BLaER1 treated with 17β-estradiol and CSF1 and Interleukin-3, amounts not matched to agents 10 nM and 100 nM (cell line): Measurements from ENCODE around the gene RBM28.

Experiments used
- H3K27ac ChIP-seq, 11 experiments: shearing (Covaris generic); formaldehyde crosslinking; 2 replicates each; pipeline ENCODE4 v1.8.1; 2022
- H3K27me3 ChIP-seq, 11 experiments: shearing (Covaris generic); formaldehyde crosslinking; 2 replicates each; pipeline ENCODE4 v1.8.1; 2022
- H3K36me3 ChIP-seq, 11 experiments: shearing (Covaris generic); formaldehyde crosslinking; 2 replicates each; pipeline ENCODE4 v1.8.1; 2022
- H3K4me1 ChIP-seq, 10 experiments: shearing (Covaris generic); formaldehyde crosslinking; 2 replicates each; pipeline ENCODE4 v1.8.1; 2022
- H3K4me2 ChIP-seq, 11 experiments: shearing (Covaris generic); formaldehyde crosslinking; 2 replicates each; pipeline ENCODE4 v1.8.1; 2022
- H3K4me3 ChIP-seq, 10 experiments: shearing (Covaris generic); formaldehyde crosslinking; 2 replicates each; pipeline ENCODE4 v1.8.1; 2022
- H3K9ac ChIP-seq, 11 experiments: shearing (Covaris generic); formaldehyde crosslinking; 2 replicates each; pipeline ENCODE4 v1.8.1; 2022
- H3K9me3 ChIP-seq, 11 experiments: shearing (Covaris generic); formaldehyde crosslinking; replicated peaks in 1 of 11; 2 replicates each; pipeline ENCODE4 v1.8.1; 2022
- H4K20me1 ChIP-seq, 11 experiments: shearing (Covaris generic); formaldehyde crosslinking; 2 replicates each; pipeline ENCODE4 v1.8.1; 2022
- Cebpa-rat ChIP-seq, 11 experiments: shearing (Covaris generic); IDR thresholded peaks; 2 replicates each; pipeline ENCODE4 v1.8.1; 2022

RBM28 gene

GRCh38 chr7:128266883-128267594, 76.7 kb downstream of the RBM28 start:
- Histone ChIP-seq H3K36me3 (no peaks in the 10 kb centered on the region), H3K9me3 (peaks cover 13 to 21% (median 17%) of the 10 kb centered on the region in 11 experiments), H3K4me1 (peaks cover 0 to 6% (median 0%) of the 10 kb centered on the region in 10 experiments; a peak in 2 of 20 replicates), H4K20me1 (no peaks in the 10 kb centered on the region; a peak in 1 of 22 replicates), H3K27me3 (no peaks in the 10 kb centered on the region), H3K4me3 (no peak overlapping the region), H3K4me2 (peak overlapping the region in 1 of 11 experiments; percentile 12; a peak in 2 of 22 replicates), H3K27ac (no peak overlapping the region), H3K9ac (no peak overlapping the region)
- TF ChIP-seq Cebpa-rat (IDR thresholded peaks at IDR 0.05) = no peak

- Histone ChIP-seq H3K9ac (no peak overlapping the region), H3K27me3 (no peaks in the 10 kb centered on the region), H3K4me2 (no peak overlapping the region), H3K4me1 (peaks cover 0 to 6% (median 0%) of the 10 kb centered on the region in 10 experiments; a peak in 2 of 20 replicates), H3K9me3 (peaks cover 10 to 15% (median 11%) of the 10 kb centered on the region in 11 experiments), H3K4me3 (no peak overlapping the region), H4K20me1 (no peaks in the 10 kb centered on the region; a peak in 1 of 22 replicates), H3K27ac (no peak overlapping the region), H3K36me3 (no peaks in the 10 kb centered on the region)
- no peak for TF ChIP-seq Cebpa-rat (IDR thresholded peaks at IDR 0.05)
Observed at GRCh38 chr7:128266529-128266882, 77.2 kb downstream of the RBM28 start.

GRCh38 chr7:128265906-128266300, 77.8 kb downstream of the RBM28 start:
- Histone ChIP-seq H3K27me3 (no peaks in the 10 kb centered on the region), H3K4me2 (no peak overlapping the region; a peak in 1 of 22 replicates), H4K20me1 (no peaks in the 10 kb centered on the region; a peak in 1 of 22 replicates), H3K4me3 (no peak overlapping the region), H3K4me1 (peaks cover 0 to 6% (median 0%) of the 10 kb centered on the region in 10 experiments; a peak in 2 of 20 replicates), H3K9me3 (peaks cover 4 to 9% (median 5%) of the 10 kb centered on the region in 11 experiments; a peak in 21 of 22 replicates), H3K36me3 (no peaks in the 10 kb centered on the region), H3K27ac (no peak overlapping the region), H3K9ac (no peak overlapping the region)
- no peak for TF ChIP-seq Cebpa-rat (IDR thresholded peaks at IDR 0.05)

- H3K9me3 ChIP-seq = peaks cover 0 to 3% (median 0%) of the 10 kb centered on the region in 11 experiments; a peak in 7 of 22 replicates
- H3K27ac ChIP-seq = no peak overlapping the region
Observed at GRCh38 chr7:128265156-128265905, 78.4 kb downstream of the RBM28 start.

GRCh38 chr7:128264477-128264876, 79.2 kb downstream of the RBM28 start:
- Histone ChIP-seq H3K27ac (no peak overlapping the region), H3K36me3 (no peaks in the 10 kb centered on the region), H3K4me3 (no peak overlapping the region), H3K9ac (no peak overlapping the region), H4K20me1 (no peaks in the 10 kb centered on the region; a peak in 1 of 22 replicates), H3K27me3 (no peaks in the 10 kb centered on the region), H3K4me1 (peaks cover 0 to 6% (median 0%) of the 10 kb centered on the region in 10 experiments; a peak in 2 of 20 replicates), H3K4me2 (no peak overlapping the region), H3K9me3 (no peaks in the 10 kb centered on the region)
- no peak for TF ChIP-seq Cebpa-rat (IDR thresholded peaks at IDR 0.05)

More at GRCh38 chr7:128265156-128265905, 78.4 kb downstream of the RBM28 start:
- TF ChIP-seq Cebpa-rat (IDR thresholded peaks at IDR 0.05) = no peak
- Histone ChIP-seq H4K20me1 (no peaks in the 10 kb centered on the region; a peak in 1 of 22 replicates), H3K4me2 (no peak overlapping the region), H3K27me3 (no peaks in the 10 kb centered on the region), H3K9ac (no peak overlapping the region), H3K36me3 (no peaks in the 10 kb centered on the region), H3K4me3 (no peak overlapping the region), H3K4me1 (peaks cover 0 to 6% (median 0%) of the 10 kb centered on the region in 10 experiments; a peak in 2 of 20 replicates)

GRCh38 chr7:128263420-128263819, 80.3 kb downstream of the RBM28 start:
- Histone ChIP-seq H3K27me3 (no peaks in the 10 kb centered on the region), H3K4me2 (no peak overlapping the region), H3K27ac (no peak overlapping the region), H3K4me1 (peaks cover 0 to 6% (median 0%) of the 10 kb centered on the region in 10 experiments; a peak in 2 of 20 replicates), H3K9me3 (no peaks in the 10 kb centered on the region), H3K9ac (no peak overlapping the region), H3K4me3 (no peak overlapping the region), H3K36me3 (no peaks in the 10 kb centered on the region), H4K20me1 (no peaks in the 10 kb centered on the region; a peak in 1 of 22 replicates)
- TF ChIP-seq Cebpa-rat (IDR thresholded peaks at IDR 0.05) = no peak

- Histone ChIP-seq H3K9ac (no peak overlapping the region), H3K4me1 (peaks cover 0 to 5% (median 0%) of the 10 kb centered on the region in 10 experiments; a peak in 2 of 20 replicates), H3K9me3 (no peaks in the 10 kb centered on the region), H4K20me1 (no peaks in the 10 kb centered on the region; a peak in 1 of 22 replicates), H3K4me3 (no peak overlapping the region), H3K27me3 (no peaks in the 10 kb centered on the region), H3K27ac (no peak overlapping the region), H3K4me2 (no peak overlapping the region), H3K36me3 (no peaks in the 10 kb centered on the region)
- TF ChIP-seq Cebpa-rat (IDR thresholded peaks at IDR 0.05) = no peak
Observed at GRCh38 chr7:128262273-128263028, 81.3 kb downstream of the RBM28 start.

GRCh38 chr7:128260069-128260795, 83.5 kb downstream of the RBM28 start:
- Histone ChIP-seq H3K36me3 (no peaks in the 10 kb centered on the region), H3K4me3 (no peak overlapping the region), H3K4me2 (no peak overlapping the region), H3K27ac (no peak overlapping the region), H3K4me1 (no peaks in the 10 kb centered on the region), H3K27me3 (no peaks in the 10 kb centered on the region), H4K20me1 (no peaks in the 10 kb centered on the region), H3K9ac (no peak overlapping the region), H3K9me3 (no peaks in the 10 kb centered on the region)
- TF ChIP-seq Cebpa-rat (IDR thresholded peaks at IDR 0.05) = no peak
